Germinal center (tissue), 1 donor: ENCODE data around the gene ABI3BP.
"Not testable (repeated sequence)": the region's sequence is repeated elsewhere in the genome, so short reads cannot be mapped to it uniquely, and the experiment has no call there.

Experiments
- DNase-seq: peaks from one replicate; pipeline ENCODE4 v3.0.0; 2012; ENCODE audit warnings: mixed read lengths, low spot score

Gene ABI3BP

GRCh38 chr3:100993309-100993708 lies at the start of gene ABI3BP:
Gene ABI3BP, minus strand, starts transcription at chr3:100993421. Its CDS starts 37 bp downstream, at chr3:100993384.
- no peak for DNase-seq

GRCh38 chr3:101039285-101039684 lies 46.1 kb upstream of the ABI3BP start:
- DNase-seq, result no peak

- DNase-seq, result no peak
Observed at GRCh38 chr3:101038880-101039279, 45.7 kb upstream of the ABI3BP start.

GRCh38 chr3:101038393-101038792 lies 45.2 kb upstream of the ABI3BP start:
- DNase-seq, result no peak

- DNase-seq, result no peak
Observed at GRCh38 chr3:101037613-101038012, 44.4 kb upstream of the ABI3BP start.

- no peak for DNase-seq
Observed at GRCh38 chr3:101036676-101037075, 43.5 kb upstream of the ABI3BP start.

GRCh38 chr3:101036213-101036618 lies 43.0 kb upstream of the ABI3BP start:
- no peak for DNase-seq

- no peak for DNase-seq
Observed at GRCh38 chr3:101027286-101027685, 34.1 kb upstream of the ABI3BP start.

GRCh38 chr3:101026881-101027280 lies 33.7 kb upstream of the ABI3BP start:
- no peak for DNase-seq

- DNase-seq, result no peak
Observed at GRCh38 chr3:101026244-101026643, 33.0 kb upstream of the ABI3BP start.

GRCh38 chr3:101020351-101021015 lies 27.3 kb upstream of the ABI3BP start:
- DNase-seq, result no peak

- DNase-seq, result no peak
Observed at GRCh38 chr3:101017017-101017416, 23.8 kb upstream of the ABI3BP start.

GRCh38 chr3:101012312-101012711 lies 19.1 kb upstream of the ABI3BP start:
- DNase-seq, result not testable (repeated sequence)

GRCh38 chr3:101011136-101011535 lies 17.9 kb upstream of the ABI3BP start:
- DNase-seq, result no peak

- DNase-seq, result no peak
Observed at GRCh38 chr3:101010296-101010695, 17.1 kb upstream of the ABI3BP start.

GRCh38 chr3:101009386-101009785 lies 16.2 kb upstream of the ABI3BP start:
- DNase-seq, result no peak

GRCh38 chr3:100999160-100999559 lies 5.9 kb upstream of the ABI3BP start:
- no peak for DNase-seq

- DNase-seq, result no peak
Observed at GRCh38 chr3:100994809-100995208, 1.6 kb upstream of the ABI3BP start.

GRCh38 chr3:100994187-100994586 lies 966 bp upstream of the ABI3BP start:
- no peak for DNase-seq

- DNase-seq, result no peak
Observed at GRCh38 chr3:100992231-100993012, 799 bp downstream of the ABI3BP start.

- no peak for DNase-seq
Observed at GRCh38 chr3:100988080-100988479, 5.1 kb downstream of the ABI3BP start.

GRCh38 chr3:100984308-100984707 lies 8.9 kb downstream of the ABI3BP start:
- no peak for DNase-seq

GRCh38 chr3:100982710-100983109 lies 10.5 kb downstream of the ABI3BP start:
- no peak for DNase-seq
